Activated gamma-delta T cell (primary cell): Measurements from ENCODE around the gene PLEKHA7.
"Not testable (repeated sequence)": the region's sequence is repeated elsewhere in the genome, so short reads cannot be mapped to it uniquely, and the experiment has no call there.

ENCODE experiments used
- DNase-seq: peaks from one replicate; lab custom pipeline; 2025; lab: John Stamatoyannopoulos, UW

Gene PLEKHA7

DNA sequence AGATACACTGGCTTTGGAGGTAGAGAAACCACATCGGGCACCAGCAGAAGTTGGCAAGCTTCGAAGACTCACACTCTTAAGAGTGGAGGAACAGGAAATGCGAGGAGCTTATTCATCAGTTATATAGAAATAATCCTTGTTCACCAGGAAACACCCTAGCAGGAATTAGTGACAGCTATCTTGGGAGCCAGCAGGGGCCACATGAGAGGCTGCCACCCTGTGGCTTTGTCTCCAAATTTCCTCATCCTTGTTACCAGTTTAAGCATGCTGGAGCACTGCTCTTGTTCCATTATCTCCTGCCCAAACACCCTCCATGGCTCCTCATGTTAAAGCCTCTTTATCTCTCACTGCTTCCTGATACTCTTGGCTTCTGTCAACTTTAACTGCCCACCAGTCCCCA lies 131.0 kb downstream of the PLEKHA7 start:
- DNase-seq = no peak

DNA sequence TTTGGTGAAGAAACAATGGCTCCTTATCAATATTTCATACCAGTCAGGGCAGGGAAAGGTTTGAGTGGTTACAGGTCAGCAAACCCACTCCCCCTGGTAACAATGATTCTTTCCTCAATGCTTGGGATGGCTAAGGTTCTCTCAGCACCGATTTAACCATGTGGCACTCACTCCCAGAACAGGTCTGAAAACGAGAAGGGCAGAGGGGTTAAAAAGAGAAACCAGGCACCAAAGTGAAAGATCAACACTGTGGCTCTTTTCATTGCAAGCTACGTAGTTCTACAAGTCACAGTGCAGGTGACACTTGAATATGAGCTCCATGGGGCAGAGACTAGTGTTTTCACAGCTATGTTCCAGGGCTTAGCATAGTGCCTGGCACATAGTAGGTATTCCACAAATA lies 132.4 kb downstream of the PLEKHA7 start:
- DNase-seq = no peak

DNA sequence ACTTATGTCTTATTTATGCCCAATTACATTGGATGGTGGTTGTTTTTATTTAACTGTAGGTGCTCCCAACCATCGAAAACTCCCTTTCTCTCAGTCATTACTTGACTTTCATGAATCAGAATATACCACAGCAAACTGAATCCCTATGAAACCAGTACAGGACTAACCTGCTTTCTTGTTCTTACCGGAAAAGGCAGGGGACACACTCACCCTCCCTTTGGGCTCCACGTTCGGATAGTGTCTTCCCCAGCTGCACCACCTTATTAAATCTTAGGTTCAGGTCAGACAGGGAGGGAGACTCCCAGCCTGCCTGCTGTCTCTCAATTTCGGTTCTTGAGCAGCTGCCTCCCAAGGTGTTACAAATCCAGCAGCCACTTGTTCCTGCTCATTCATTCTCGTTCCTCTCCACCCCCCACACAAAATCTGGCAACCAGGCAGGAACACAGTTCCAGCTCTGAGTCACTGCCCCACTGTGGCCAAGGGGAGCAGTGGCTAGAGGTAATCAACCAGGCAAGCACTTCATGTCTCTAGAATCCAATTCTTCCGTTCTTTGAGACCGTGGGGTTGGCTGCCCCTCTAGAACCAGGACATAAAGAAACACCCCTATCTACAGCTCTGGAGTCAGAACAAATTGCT lies 133.0 kb downstream of the PLEKHA7 start:
- no peak for DNase-seq

DNA sequence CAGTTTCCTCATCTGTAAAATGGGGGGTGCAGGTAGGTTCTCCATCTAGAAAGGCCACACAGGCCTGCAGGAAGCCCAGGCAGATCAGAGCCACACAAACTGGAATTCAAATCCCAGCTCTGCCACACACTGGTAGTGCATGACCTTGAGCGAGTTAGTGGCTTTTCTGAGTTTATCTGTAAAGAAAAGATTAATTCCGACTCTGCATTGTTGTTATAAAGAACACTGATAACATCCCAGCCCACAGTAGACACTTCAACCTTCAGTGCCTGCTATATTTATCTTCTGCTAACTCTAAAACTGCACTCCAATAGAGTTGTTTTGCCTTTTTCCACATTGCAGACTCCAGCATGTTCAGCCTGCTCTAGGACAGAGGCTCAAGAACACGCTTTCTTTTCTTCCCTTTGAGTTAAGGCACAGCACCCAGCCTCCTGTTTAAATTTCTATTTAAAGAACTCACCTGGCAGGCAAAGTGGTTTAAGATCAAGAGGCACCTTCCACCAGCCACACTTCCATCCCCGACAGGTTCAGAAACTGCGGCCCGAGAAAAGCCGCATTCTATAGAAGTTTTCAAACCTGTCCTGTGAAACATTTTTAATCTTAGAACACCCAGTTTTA lies 133.9 kb downstream of the PLEKHA7 start:
- no peak for DNase-seq

DNA sequence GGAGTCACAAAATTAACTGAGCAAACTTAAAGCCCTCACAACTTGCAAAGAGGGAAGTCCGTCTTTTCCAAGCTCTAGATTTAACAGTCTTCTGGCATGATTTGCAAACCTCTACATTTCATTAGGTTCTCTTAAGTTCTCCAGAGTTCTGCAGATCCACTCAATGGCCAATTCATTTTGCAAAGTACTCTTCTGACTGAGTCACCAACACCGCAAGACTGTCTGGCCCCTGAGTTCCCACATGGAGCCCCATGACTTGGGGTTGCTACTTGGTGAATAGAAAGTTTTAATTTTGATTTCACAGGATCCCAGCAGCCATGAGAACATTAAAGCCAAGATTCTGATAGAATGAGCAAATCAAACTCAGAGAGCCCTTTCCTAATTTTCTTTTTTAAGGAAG lies 134.5 kb downstream of the PLEKHA7 start:
- DNase-seq = no peak

DNA sequence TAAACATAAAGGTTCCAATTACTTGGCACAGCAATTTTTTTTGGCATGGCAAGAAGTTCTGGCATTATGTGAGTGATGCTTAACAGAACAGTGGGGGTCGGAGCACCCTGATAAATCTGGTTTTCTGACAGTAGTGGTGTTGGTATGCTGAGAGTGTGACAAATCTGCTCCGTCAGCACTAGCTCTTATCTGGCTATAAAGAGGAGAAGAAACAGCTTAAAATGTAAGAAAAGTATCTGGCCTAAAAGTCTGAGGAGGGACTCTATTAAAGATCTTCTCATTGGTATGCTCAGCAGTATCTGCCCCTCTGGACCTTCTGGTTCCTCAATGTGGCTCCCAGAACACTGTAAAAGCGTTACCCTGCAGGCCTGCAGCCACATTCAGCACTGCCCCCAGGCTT lies 137.4 kb downstream of the PLEKHA7 start:
- DNase-seq = no peak

DNA sequence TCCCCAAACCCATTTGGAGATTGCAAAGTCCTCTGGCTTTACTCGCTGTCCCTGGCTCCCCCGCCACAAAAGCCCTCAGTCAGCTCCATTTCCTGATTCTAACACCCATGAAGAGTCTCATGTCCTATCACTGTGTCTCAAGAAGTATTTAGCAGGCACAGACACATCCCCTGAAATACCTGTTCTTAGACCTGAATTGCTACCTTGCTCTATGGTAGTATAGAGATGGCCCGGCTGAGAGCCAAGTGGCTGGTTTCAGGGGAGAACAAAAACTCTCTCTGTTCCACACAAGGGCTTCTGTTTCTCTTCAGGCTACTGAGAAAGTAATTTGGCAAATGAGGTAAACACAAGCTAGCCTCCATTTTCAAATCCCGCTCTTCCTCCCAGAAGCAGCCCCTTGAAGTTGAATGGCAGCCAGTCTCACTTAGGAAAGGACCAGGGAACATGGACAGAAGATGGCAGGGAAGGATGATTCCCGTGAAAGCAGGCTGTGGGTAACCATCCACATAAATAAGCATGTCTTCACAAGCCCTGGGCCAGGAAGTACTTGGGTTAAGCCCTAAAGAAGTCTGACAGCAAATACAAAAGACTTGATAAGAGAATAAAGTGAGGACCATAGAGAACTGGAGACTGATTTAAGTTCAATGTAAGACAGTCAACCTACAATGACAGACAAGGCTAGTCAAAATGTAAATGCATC lies 138.0 kb downstream of the PLEKHA7 start:
- no peak for DNase-seq

DNA sequence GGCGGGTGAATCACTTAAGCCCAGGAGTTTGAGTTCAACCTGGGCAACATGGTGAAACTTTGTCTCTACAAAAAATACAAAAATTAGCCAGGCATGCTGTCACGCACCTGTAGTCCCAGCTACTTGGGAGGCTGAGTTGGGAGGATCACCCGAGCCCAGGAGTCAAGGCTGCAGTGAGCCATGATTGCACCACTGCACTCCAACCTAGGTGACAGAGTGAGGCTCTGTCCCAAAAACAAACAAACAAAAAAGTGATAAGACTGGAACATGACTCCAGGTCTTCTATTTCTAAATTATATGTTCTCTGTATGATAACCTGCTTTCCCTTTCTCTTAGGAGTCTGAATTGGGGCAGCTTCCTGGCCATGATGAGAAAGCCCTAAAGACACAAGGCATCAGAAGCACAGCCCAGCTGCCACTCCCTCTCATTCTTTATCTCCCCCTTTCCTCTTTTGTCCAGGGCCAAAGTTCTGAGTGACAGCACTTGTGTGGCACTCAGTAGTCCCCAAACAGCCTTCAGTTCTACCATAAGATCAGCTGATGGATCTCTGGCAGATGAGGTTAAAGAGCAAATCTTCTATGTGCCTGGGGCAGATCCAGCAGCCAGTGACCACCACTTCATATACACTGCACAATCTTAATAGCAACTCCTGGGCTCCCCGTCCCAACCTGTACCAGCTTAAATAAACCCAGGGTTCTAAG lies 139.8 kb downstream of the PLEKHA7 start:
- DNase-seq = no peak

DNA sequence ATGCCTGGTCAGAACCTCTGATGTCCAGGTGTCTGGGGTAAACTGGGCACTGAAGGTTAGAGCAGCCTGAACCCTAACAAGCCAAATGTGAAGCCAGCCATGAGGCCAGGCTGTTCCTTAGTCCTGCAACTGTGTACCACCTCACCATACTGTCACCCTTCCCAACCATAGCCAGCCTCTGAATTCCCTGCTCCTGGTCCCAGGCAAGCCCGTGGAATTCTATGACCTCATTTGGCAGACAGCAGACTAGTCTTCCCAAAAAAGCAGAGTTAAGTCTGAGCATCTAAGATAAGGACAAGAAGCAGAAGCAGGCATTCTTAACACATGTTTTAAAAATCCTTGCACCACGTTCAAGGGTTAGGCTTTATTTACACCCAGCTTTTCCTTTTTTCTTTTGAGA lies 140.9 kb downstream of the PLEKHA7 start:
- no peak for DNase-seq

DNA sequence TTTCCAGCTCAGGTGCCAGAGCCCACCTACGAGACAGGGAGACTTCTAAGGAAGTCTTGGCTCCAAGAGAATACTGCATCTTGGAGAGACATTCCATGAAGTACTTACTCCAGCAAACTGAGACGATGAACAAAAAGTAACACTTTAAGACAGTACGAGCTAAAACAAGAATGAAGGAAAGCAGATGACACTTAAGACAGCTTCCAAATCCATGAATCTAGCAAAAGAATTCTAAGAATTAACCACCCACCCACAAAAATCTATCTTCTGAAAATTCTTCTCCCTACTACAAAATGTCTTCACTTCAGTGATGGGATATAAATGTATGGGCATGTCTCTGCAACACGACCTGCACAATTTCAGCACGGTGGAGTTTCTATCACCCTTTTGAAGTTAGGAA lies 142.8 kb downstream of the PLEKHA7 start:
- DNase-seq = no peak

DNA sequence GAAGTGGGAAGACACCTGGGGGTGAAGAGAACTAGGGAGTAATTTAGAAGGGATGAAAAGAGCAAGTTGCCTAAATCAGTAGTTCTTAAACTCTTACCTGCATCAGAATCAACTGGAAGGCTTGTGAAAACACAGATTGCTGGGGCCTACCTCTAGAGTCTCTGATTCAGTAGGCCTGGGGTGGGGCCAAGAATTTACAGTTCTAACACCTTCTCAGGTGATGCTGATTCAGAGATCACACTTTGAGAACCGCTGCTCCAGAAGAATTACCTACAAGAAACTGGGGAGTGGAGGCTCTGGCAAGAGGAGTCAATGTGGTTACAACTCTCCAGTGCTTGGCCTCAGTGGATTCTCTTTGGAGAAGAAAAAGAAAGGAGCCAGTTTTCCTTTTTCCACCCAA lies 147.1 kb downstream of the PLEKHA7 start:
- no peak for DNase-seq

DNA sequence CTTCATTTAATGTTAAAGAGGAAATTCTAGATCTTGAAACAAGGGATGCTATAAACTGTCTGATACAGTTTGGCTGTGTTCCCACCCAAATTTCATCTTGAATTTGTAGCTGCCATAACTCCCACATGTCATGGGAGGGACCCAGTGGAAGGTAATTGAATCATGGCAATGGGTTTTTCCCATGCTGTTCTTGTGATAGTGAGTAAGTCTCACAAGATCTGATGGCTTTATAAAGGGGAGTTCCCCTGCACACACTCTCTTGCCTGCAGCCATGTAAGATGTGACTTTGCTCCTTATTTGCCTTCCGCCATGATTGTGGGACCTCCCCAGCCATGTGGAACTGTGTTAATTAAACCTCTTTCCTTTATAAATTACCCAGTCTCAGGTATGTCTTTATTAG lies 149.8 kb downstream of the PLEKHA7 start:
- DNase-seq = not testable (repeated sequence)

DNA sequence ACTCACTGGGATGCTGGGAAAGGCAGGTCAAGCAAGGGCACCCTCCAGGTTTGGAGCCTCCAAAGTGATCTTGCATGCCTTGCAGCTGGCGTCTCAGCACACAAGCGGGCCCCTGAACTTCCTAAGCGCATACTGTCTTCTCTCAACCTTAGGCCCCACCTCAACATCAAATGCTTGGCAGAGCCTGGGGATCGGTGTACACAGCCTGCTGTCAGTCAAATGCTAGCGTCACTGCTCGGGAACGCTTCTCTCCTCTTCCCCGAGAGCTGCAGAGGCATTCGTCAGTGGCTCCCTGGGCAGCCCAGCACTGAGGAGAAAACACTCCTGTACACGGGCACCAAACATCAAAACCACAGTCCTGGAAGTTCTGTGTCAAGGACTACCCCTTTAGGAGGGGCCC lies 150.8 kb downstream of the PLEKHA7 start:
- DNase-seq = no peak

DNA sequence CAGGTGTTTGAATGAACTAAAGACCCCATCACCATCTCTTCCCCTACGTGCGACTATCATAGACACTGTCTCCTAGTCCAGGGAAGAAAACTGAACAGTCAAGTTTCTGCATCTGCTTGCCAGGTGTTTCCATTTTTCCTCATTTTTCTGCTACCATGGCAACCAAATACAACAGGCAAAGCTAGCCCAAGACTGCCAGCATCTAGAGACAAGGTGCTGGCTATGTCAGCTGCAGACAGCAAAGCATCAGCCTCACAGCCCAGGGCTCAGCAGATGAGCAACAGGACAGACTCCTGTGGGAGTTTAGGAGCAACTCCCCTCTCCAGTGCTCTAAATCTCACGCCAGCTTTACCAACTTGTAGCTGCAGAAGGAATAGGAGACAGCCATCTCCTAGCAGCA lies 151.5 kb downstream of the PLEKHA7 start:
- no peak for DNase-seq

DNA sequence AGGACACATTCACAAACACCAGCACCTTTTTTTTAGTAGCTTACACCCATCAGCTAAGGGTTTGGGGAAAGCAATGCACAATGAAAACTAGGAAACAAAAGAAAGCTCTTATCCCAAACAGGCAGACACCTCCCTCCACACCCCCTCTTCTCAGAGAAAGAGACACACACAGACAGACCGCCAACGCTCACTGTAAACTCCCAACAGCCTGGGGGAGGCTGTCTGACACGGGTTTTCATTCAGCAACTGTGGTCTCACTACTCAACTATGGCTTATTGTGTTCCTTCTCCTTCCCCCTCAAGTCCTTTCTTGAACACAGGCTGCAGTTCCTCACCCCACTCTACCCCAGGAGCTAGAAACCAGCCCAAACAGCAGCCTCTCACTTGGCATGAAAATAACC lies 152.4 kb downstream of the PLEKHA7 start:
- no peak for DNase-seq

DNA sequence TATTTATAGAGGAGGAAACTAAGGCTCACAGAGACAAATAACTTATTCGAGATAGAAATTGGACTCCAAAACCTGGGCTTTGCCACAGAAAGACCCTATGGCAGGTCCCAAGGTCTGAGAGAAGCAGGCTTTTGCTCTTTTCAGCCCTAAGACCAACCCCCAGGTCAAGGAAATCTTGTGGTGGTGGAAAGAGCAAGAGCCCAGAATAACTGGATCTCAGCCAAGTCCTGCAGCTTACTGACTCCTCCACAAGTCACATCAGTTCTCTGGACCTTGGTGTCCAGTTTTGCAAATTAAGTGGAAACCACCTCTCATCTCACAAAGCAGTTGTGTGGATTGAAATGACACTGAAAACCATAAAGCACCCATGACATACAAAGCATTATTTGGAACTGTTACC lies 153.6 kb downstream of the PLEKHA7 start:
- no peak for DNase-seq

DNA sequence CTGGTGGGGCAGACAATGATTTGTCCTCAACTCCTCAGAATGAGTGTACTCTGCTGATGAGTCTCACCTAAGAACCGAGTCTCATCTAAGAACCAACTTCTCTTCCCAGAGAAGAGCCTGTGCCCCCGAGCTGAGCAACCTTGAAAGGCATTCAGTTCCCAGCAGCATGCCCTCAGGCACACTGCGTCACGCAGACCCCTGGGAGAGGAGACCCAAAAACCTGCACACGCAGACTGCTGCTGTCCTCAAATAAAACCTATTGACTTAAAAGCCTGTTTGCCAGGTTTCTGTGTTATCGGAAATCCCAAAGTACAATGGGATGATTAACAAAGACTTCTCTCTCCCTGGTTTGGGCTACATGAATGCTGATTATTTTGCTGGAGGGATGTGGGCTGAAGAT lies 154.6 kb downstream of the PLEKHA7 start:
- no peak for DNase-seq

DNA sequence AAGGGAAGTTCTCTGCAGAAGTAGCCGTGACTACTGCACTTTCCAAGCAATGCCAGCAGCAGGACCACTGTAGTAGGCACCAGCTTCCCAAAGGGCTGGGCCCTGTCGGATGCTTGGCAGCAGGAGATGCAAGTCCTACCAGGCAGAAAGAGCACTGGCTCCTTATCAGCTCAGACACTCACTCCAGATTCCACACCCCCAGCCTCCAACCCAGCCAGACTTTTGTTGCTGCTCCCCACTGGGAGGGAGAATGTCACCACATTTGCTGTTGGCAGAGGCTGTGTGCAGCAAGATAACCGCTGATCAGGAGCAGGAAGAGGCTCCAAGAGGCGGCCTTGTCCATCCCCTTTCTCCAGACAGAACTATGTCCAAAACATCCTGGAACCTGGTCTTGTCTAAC lies 157.0 kb downstream of the PLEKHA7 start:
- DNase-seq = no peak

DNA sequence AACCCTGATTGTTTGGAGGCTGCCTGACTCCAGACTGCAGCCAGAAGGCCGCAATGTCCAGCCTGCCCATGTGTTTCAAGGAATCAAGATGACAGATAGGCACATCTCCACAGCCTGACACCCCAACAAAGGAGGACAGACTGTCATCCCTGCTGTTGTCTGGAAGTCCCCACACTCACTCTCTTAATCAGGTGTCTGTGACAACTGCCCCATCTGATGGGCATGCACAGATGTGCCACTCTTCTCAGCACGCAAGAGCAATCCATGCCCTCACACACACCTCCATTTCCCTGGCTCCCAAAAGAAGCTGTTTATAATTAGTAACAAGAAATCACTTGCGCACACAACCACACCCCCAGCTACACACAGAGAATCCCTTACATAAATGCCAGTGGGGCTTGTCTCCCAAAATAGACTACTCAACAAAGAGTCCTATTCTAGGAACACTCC lies 158.2 kb downstream of the PLEKHA7 start:
- DNase-seq = no peak

DNA sequence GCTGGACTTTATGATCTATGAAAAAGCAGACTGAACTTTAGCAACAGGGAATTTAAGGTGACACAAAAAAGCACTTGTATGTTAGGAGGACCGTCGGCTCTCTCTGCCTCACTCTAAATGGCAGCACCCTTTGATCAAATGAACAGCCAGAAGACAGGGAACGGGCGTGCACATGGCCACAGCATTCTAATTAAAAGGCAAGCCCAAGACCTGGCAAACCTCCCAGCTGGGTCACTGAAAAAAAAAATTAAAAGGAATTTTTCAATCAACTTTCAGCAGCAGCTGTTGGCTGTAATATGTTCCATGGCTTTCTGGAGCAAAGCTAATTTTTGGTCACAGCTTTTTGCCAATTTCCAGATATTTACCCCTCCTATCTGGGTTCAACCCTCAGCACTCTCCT lies 159.2 kb downstream of the PLEKHA7 start:
- no peak for DNase-seq

DNA sequence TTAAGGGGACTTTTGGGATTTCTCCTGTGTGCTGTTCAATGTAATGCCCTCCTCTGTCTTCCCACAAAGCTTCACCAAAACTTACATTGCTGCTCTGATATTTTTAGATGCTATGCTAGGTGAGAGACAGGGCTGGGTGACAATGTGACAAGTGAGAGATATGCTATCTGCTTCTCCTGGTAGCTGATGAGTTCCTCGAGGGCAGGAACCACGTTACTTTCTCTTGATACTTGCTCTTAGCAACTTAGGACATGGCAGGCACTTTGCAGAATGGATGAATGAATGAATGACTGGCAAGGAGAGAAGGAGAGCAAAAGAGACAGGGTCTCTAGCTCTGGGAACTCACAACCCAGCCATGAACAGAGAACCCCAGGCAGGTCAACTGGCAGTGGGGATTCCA lies 160.4 kb downstream of the PLEKHA7 start:
- DNase-seq = no peak

DNA sequence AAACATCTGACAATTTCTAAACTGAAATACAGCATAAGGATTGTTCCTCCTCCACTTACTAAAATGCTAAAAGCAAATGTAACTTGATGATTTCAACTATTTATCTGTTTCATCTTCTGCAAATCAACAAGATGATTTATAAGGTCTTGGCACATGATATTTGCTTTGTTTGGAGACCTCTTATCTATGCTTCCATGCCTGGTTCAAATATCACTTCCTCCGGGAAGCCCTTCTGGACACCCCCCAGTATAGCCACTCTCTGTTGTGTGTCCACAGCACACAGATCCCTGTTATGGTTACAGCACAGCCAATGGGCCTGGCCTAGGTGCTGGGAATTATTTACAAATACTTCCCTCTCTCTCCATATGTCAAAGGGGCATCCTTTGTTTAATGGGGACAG lies 160.9 kb downstream of the PLEKHA7 start:
- DNase-seq = no peak

DNA sequence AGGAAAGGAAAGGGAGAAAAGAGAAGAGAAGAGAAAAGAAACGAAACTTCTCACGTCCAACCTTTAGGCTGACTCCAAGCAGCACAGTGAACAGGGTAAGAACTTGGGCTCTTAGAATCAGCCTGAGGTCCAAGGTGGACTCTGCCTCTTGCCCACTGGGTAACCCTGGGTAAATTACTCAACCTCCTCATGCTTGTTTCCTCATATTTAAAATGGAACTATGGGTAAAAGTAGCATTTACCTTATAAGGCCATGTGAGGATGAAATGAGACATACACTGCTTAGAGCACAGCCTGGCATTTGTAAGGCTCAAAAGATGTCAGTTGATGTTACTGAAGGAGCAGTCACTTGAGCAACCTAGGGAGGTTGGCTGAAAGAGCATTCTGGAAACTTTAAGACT lies 167.9 kb downstream of the PLEKHA7 start:
- no peak for DNase-seq
